Calu3 (cell line): Measurements from ENCODE around the gene CCL19. TPM values are rescaled to one million over a fixed set of nuclear protein-coding genes. Genes with fewer than 3 reads are reported as not detected.

Source experiments
- BruUV-seq: library from RNA; stranded (reverse); fragments of 400-500 nt; replicated peaks from 2 replicates; lab custom pipeline; 2021; lab: Mats Ljungman, UMichigan
- CTCF ChIA-PET: fragments of 300-600 bp; sonication (Branson Sonifier 250); formaldehyde crosslinking; loops from one replicate; lab custom pipeline; 2022; ENCODE audit warnings: antibody characterized with exemption; lab: Charles Lee
- DNase-seq: peaks from one replicate; pipeline ENCODE4 v3.0.0; 2022
- H3K27ac Mint-ChIP-seq: one replicate; pipeline ENCODE4 v1.8.0; 2022; ENCODE audit warnings: mixed read lengths; ENCODE audit not compliant: unreplicated experiment
- H3K27me3 Mint-ChIP-seq: one replicate; pipeline ENCODE4 v1.8.0; 2022; ENCODE audit warnings: mixed read lengths; ENCODE audit not compliant: unreplicated experiment
- H3K36me3 Mint-ChIP-seq: one replicate; pipeline ENCODE4 v1.8.0; 2022; ENCODE audit warnings: mild to moderate bottlenecking, moderate library complexity, mixed read lengths; ENCODE audit not compliant: insufficient read depth, unreplicated experiment
- H3K4me1 Mint-ChIP-seq: one replicate; pipeline ENCODE4 v1.8.0; 2022; ENCODE audit warnings: mild to moderate bottlenecking, low read depth, mixed read lengths; ENCODE audit not compliant: unreplicated experiment
- H3K4me3 Mint-ChIP-seq: one replicate; pipeline ENCODE4 v1.8.0; 2022; ENCODE audit warnings: mild to moderate bottlenecking, low read depth, moderate library complexity, mixed read lengths; ENCODE audit not compliant: unreplicated experiment
- H3K9me3 Mint-ChIP-seq: one replicate; pipeline ENCODE4 v1.8.0; 2022; ENCODE audit warnings: low read depth, mixed read lengths; ENCODE audit not compliant: unreplicated experiment
- intact Hi-C: fragments of 100-400 bp; cut with micrococcal nuclease; formaldehyde crosslinking; loops from one replicate; pipeline ENCODE4 v1.10.0; 2022; ENCODE audit not compliant: unreplicated experiment
- total RNA-seq: library from RNA; stranded (reverse); gene quantifications from 2 replicates; pipeline ENCODE4 v1.2.3, GENCODE V29; 2022
- TF ChIP-seq, protein P1 (sequence below): fragments of 200-600 bp; IDR thresholded peaks from one replicate; pipeline ENCODE4 v1.8.0; 2022; ENCODE audit warnings: antibody characterized with exemption; ENCODE audit not compliant: unreplicated experiment

Gene CCL19
- total RNA-seq, 1 experiment from 2014 or later, result not detected

DNA sequence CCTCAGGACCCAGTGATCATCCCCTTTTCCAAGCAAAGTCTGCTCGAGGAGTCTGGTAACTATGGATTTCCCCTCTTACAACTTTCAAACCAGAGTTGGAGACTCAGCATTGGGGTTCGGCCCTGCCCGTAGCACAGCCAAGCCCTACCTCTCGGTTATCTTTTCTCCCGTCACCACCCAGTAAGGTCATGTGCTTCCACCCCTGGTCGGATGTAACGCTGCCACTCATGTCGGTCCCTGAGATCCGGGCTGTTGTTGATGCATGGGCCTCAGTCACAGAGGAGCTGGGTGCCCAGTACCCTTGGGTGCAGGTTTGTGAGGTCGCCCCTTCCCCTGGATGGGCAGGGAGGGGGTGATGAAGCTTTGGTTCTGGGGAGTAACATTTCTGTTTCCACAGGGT lies 43.4 kb downstream of the CCL19 start:
- CTCF ChIA-PET, result no interaction called here
- H3K4me3 Mint-ChIP-seq, result peak overlapping the region; percentile 74

DNA sequence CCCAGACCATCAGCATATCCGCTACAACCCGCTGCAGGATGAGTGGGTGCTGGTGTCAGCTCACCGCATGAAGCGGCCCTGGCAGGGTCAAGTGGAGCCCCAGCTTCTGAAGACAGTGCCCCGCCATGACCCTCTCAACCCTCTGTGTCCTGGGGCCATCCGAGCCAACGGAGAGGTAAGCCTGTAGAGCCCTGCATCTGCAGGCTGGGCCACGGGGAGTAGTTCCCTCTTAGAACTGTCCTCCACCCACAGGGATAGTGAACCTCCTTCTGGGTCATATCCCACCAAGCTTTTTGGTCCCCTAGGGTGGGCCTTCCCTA lies 44.0 kb downstream of the CCL19 start:
- no peak for DNase-seq
- Mint-ChIP-seq H3K4me1 (peaks cover 16% of the 10 kb centered on the region), H3K27ac (peak overlapping the region; percentile 61), H3K9me3 (no peaks in the 10 kb centered on the region), H3K4me3 (peak overlapping the region; percentile 74), H3K36me3 (peaks cover 17% of the 10 kb centered on the region), H3K27me3 (no peaks in the 10 kb centered on the region)
- TF ChIP-seq, protein P1, sequence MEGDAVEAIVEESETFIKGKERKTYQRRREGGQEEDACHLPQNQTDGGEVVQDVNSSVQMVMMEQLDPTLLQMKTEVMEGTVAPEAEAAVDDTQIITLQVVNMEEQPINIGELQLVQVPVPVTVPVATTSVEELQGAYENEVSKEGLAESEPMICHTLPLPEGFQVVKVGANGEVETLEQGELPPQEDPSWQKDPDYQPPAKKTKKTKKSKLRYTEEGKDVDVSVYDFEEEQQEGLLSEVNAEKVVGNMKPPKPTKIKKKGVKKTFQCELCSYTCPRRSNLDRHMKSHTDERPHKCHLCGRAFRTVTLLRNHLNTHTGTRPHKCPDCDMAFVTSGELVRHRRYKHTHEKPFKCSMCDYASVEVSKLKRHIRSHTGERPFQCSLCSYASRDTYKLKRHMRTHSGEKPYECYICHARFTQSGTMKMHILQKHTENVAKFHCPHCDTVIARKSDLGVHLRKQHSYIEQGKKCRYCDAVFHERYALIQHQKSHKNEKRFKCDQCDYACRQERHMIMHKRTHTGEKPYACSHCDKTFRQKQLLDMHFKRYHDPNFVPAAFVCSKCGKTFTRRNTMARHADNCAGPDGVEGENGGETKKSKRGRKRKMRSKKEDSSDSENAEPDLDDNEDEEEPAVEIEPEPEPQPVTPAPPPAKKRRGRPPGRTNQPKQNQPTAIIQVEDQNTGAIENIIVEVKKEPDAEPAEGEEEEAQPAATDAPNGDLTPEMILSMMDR, result no peak
- no TSS peak for BruUV-seq
- CTCF ChIA-PET, result interaction anchor here (0.5 to 1.5 kb wide), 6 partner anchors 10 to 222 kb away, joined by 3 to 6 read pairs (median 3); partner anchors contain the start of gene SIGMAR1
- intact Hi-C loops, result no loop called here

More for the DNA sequence above, 43.4 kb downstream of the CCL19 start:
- Mint-ChIP-seq H3K27me3 (no peaks in the 10 kb centered on the region), H3K36me3 (peaks cover 21% of the 10 kb centered on the region), H3K9me3 (no peaks in the 10 kb centered on the region), H3K27ac (peak overlapping the region; percentile 61), H3K4me1 (peaks cover 22% of the 10 kb centered on the region)
- DNase-seq, result no peak
- TF ChIP-seq, protein P1, result no peak
- TSS peak; percentile 18 for BruUV-seq
- intact Hi-C loops, result no loop called here

DNA sequence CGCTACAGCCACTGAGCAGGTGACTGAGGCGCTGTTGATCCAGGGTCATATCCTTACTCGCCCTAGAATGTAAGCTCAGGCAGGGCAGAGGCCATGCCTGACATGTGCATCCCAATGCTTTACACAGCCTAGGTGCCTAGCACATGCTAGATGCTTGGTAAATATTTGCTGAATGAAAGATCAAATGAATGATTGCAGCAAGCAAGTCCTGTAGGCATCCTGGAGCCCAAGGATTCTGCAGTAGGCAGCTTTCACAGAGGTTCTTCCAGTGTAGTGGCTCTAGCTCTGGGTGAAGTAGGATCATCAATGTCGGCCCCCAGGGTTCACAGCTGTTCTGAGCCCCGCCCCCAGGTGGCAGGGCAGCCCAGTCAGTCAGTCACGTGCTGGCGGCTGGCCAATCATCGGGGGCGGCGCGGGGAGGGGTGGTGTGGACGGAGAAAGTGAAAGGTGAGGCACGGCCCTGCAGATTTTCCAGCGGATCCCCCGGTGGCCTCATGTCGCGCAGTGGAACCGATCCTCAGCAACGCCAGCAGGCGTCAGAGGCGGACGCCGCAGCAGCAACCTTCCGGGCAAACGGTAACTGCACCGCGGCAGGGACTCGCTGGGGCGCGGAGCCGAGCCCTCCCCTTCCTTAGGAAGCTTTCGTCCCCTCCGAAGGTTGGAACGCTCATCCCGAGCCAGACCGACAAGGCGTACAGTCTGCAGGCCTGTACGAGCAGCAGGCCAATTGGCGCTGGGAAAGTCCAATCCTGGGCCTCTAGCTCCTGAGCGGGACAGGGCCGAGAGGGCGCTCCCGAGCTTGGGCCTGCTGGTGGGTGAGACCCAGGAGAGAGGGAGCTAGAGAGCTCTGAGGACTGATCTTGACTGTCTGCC lies 44.6 kb downstream of the CCL19 start, which contains the start of gene GALT:
GALT (plus strand) TSS at position 465 of the 873 bp plus-strand sequence; CDS start at position 495, 30 bp downstream.
- Mint-ChIP-seq H3K9me3 (no peaks in the 10 kb centered on the region), H3K4me1 (peaks cover 10% of the 10 kb centered on the region), H3K4me3 (peak within 1 kb of the TSS; percentile 74), H3K27ac (peak within 1 kb of the TSS; percentile 67), H3K36me3 (peaks cover 13% of the 10 kb centered on the region), H3K27me3 (no peaks in the 10 kb centered on the region)
- peak; percentile 95 for DNase-seq
- CTCF ChIA-PET, result interaction anchor here (0.5 to 1.5 kb wide), 7 partner anchors 9 to 1087 kb away, joined by 3 to 6 read pairs (median 3); partner anchors contain the start of gene SIGMAR1
- BruUV-seq, result no TSS peak
- intact Hi-C loops, result no loop called here
- TF ChIP-seq, protein P1, result no peak

DNA sequence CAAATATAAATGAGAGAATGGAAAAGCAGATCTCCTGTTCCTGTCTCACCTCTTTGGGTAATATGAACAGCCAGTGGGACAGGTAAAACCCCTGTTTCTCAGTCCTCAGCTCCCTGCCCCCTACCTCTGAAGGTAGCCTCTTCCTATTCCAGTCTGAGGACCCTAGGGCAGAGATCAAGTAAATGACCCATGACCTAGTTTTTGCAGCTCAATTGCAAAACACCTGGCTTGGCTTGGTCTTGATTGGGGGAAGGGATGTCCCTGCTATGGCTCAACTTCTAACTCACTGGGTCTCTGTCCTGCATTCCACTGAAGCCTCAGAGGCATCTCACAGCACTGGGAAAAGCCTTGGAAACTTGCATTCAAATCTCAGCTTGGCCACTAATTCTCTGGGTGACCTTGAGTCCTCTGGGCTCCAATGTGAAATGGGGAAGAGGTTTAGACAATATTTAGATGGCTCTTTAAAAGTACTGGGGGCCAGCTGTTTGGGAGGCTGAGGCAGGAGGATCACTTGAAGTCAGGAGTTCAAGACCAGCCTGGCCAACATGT lies 46.2 kb downstream of the CCL19 start:
- no peak overlapping the region for H3K27ac Mint-ChIP-seq

More for the DNA sequence above, 46.2 kb downstream of the CCL19 start:
- CTCF ChIA-PET, result no interaction called here
- intact Hi-C loops, result no loop called here
- Mint-ChIP-seq H3K4me1 (peaks cover 9% of the 10 kb centered on the region), H3K27me3 (no peaks in the 10 kb centered on the region), H3K4me3 (no peak overlapping the region), H3K9me3 (no peaks in the 10 kb centered on the region), H3K36me3 (peaks cover 13% of the 10 kb centered on the region)
- no TSS peak for BruUV-seq
- TF ChIP-seq, protein P1, result no peak
- no peak for DNase-seq
